ENCODE data around the gene FAM186B.

The FAM186B gene

DNA sequence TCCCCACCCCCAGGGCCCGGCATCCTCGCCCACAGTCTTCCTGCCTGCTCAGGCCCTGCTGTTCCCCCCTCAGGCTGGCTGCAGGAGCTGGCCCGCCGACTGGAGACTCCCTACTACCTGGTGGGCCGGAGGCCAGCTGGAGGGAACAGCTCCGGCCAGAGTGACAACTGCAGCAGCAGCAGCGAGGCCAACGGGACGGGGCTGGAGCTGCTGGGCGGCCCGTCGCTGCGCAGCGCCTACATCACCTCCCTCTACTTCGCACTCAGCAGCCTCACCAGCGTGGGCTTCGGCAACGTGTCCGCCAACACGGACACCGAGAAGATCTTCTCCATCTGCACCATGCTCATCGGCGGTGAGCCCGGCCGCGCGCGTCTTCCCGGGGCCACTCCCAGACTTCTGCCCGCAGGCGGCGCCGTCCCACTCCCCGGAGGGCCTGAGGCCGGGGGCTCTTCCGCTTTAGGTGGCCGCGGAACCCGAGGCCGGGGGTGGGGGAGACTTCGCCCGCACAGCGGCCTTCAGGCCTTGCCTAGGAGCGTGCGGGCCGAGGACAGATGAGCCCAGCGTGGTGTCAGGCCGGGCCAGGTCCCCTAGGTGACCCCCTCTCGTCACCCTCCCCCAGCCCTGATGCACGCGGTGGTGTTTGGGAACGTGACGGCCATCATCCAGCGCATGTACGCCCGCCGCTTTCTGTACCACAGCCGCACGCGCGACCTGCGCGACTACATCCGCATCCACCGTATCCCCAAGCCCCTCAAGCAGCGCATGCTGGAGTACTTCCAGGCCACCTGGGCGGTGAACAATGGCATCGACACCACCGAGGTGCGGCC lies 56.4 kb downstream of the FAM186B start:
- no peak for DNase-seq

DNA sequence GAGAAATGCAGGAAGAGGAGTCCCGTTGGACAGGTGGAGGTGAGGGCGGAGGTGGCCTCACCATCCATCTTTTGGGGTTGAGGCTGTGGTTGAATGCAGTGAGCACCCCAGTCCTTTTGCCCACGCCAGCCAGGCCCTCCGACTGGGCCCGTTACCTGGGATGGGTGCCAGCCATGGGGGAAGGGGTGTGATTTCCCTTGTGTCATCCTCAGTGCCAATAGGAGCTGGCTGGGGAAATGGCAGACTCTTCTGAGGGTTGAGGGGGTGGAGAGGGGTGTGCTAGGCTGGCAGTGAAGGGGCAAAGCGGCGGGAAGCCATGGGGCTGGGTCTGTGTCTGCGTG lies 57.0 kb downstream of the FAM186B start:
- no peak for DNase-seq

DNA sequence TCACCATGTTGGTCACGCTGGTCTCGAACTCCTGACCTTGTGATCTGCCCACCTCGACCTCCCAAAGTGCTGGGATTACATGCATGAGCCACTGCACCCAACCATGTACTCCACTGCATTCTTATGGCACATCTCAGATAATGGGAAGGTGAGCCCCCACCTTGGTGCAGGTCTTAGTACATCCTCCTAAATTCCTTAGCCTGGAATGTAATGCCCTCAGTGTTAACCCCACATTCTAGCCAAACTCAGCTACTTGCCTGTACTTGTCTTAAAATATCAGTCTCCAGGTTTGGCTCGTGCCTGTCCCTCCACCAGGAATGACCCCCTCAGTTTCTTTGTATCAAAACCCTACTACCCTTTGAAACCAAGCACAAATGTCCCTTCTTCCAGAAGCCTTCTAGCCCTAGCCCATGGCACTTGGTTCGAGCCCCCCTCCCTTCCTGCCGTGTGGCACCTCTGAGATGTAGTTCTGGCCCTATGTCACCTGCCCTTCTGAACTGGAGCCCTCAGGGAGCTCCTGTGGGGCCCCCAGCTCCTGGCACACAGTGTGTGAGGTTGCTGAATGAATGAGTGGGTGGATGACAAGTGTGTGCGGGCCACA lies 58.2 kb downstream of the FAM186B start:
- DNase-seq, result no peak

DNA sequence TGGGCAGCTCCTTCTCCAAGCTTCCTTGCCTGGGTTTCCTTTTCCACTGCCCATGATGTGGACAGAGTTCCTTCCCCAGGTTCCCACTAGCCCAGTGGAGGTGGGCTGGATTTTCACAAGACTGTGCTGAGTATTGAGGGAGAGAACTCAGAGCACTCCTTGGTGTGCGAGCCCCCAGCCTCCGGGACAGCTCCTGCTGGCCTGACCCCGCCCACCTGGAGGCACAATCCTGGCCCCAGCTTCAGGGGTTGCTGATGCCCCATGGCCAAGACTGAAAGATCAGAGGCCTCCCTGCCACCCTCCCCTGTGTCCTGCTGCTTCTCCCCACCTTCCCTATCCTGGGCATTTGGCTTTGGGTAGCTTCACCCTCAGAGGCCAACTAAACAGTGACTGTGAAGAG lies 59.0 kb downstream of the FAM186B start:
- no peak for DNase-seq

DNA sequence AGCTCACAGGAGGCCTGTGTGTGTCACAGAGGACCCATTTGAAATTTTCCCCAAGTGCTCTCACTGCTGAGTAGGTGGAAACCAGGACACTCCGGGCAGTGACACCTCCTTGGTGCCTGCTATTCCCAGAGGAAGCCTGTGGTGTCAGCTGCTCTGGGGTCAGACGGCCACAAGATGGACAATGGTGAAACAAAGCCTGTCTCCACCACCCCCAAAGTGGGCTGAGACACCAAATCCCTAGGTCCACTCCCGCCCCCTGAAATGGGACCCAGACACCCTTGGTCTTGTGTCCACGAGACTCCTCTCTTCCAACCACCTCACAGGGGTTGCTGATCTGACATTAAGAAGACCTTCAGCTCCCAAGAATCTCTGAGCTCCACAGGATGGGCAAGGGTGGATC lies 59.6 kb downstream of the FAM186B start:
- DNase-seq, result no peak

DNA sequence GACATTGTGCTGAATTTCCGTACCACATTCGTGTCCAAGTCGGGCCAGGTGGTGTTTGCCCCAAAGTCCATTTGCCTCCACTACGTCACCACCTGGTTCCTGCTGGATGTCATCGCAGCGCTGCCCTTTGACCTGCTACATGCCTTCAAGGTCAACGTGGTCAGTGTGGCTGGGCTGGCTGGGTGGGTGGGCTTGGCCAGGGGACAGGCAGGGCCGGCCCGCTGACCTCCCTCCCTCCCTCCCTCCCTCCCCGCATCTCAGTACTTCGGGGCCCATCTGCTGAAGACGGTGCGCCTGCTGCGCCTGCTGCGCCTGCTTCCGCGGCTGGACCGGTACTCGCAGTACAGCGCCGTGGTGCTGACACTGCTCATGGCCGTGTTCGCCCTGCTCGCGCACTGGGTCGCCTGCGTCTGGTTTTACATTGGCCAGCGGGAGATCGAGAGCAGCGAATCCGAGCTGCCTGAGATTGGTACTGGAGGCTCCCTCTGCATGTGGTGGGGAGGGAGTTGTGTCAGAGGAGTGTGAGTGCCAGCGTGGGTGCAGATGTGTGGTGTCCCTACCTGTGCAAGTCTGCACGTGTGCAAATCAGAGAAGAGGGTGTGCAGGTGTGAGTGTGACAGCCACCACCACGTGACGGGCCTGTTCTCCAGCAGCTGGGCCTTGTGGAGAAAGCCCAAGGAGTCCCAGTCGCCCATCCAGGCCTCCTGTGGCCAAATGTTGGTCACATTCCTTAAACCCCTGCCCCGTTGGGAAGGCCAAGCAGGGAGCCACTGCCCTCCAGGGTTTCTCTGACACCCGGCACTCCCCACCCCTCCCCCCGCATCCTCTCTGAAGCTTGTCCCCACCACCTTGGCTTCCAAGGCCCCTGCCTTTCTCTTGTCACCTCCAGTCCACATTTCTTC lies 61.3 kb downstream of the FAM186B start:
- DNase-seq, result no peak

DNA sequence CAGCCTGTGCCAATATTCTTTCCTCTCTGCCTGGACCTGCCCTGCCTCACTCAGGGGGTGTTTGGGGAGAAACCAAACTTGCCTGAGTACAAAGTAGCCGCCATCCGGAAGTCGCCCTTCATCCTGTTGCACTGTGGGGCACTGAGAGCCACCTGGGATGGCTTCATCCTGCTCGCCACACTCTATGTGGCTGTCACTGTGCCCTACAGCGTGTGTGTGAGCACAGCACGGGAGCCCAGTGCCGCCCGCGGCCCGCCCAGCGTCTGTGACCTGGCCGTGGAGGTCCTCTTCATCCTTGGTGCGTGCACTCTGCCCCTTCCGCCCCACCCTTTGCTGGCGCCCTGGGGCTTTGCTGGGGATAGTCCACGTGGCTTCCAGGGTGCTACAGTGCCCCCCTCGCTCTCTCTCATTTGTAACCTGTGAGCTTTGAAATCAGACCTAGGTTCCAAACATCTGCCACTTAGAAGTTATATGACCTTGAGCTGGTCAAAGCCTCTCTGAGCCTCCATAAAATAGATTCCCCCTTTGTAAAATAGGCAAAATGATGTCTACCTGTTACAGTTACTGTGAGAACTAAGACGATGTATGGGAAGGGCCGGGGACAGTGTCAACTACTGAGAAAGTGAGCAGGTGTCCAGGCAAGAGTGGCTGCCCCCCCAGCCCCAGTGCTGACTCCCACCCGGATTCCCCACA lies 62.1 kb downstream of the FAM186B start:
- no peak for DNase-seq

DNA sequence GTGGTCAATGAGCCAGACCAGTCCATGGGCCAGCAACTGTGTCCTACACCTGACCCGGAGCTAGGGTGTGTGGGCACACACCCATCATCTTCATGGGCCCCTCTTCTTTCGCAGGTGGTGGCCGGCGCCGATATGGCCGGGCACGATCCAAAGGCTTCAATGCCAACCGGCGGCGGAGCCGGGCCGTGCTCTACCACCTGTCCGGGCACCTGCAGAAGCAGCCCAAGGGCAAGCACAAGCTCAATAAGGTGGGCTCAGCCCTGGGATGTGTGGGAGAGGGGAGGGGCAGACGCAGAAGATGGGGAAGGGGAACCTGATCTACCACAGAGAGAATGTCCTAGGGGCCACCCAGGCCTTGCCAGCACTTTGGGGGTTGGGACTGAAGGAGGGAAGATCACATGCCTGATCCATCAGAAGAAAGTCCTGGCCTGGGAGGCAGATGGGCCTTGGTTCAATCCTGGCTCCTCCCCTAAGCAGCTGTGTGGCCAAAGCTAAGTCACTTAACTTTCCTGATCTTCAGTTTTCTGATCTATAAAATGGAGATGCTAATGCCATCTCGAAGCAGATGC lies 62.8 kb downstream of the FAM186B start:
- DNase-seq, result no peak

DNA sequence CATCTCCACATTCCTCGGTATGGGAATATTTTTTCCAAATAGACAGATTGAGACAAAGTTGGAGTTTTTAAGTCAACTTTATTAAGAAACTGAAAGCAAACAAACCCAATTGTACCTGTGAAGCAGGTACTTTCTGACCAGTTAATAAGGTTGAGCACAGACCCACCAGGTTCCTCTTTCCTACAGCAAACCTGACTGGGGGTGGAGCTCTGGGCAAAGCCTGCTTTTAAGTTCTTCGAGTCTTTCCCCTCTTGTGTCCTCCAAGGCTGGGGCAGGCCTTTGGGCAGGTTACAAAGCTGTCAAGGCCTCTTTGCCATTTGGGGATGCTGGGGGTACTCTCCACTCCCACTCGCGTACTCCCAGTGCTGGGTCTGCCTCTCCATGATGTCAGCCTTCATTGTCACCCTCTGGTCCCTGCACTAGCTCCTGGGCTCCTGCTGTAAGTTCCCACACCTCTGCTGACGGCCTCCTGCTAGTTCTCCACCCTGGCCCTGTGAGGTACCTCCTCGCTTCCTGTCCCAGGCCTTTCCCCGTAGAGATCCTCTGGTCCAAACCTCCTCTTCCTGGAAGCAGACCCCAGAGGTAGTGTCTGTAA lies 63.4 kb downstream of the FAM186B start:
- DNase-seq, result no peak

DNA sequence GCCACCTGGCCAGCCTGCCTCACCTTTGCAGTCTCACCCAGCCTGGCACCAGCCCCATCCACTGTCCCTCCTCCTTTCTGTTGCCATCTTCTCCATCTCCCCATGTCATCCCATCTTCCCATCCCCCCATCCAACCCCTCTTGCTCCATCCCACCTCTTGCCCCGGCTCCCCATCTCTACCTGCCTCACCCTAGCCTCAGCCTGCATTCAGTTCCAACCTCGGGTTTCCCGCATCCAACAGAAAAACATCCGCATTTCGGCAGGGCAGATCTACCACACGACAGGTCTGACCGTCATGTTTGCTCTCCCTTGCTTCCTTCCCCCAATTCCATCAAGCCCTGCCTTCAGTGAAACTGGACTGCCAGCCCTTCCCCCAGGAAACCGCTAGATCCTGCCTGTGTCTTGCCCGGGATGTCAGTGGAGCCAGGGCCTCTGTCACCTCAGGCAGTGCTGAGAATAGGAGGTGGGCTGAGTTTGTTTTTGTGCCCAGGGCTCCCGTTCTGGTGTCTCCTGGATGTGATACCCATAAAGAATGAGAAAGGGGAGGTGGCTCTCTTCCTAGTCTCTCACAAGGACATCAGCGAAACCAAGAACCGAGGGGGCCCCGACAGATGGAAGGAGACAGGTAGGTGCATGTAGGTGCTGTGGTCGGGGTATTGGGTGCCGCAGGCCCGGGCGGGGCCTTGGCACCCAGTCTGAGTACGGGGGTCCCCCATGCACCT lies 64.1 kb downstream of the FAM186B start:
- no peak for DNase-seq

DNA sequence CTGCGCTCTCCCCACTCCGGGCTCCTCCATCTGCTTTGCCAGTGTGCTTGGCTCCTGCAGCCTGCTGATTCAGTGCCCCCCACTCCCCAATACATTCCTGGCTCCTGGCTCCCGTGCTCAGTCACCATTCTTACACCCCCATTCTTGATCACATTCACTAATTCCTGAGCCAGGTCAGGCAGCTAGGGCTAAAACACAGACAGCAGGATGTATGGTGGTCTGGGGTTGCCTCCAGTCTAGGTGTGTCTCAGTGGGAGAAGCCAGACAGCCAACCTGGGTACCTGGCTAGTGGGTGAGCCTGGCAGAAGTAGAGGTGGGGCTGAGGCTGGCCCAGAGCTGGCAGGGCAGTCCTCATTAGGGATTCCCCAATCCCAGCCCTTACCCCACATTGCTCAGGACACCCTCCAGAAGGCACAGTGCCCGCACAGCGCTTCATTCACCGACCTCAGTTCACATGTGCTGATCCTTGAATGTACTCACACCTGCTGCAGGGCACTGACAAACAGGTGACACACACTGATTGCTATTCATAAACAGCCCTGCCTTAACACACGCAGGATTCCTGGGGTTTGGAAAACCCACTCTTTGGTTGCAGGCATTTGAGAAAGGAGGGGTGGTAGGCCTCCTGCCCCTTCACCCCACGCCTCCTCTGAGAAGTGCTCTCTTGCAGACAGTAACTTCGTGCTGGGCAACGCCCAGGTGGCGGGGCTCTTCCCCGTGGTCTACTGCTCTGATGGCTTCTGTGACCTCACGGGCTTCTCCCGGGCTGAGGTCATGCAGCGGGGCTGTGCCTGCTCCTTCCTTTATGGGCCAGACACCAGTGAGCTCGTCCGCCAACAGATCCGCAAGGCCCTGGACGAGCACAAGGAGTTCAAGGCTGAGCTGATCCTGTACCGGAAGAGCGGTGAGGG lies 65.0 kb downstream of the FAM186B start:
- DNase-seq, result no peak

DNA sequence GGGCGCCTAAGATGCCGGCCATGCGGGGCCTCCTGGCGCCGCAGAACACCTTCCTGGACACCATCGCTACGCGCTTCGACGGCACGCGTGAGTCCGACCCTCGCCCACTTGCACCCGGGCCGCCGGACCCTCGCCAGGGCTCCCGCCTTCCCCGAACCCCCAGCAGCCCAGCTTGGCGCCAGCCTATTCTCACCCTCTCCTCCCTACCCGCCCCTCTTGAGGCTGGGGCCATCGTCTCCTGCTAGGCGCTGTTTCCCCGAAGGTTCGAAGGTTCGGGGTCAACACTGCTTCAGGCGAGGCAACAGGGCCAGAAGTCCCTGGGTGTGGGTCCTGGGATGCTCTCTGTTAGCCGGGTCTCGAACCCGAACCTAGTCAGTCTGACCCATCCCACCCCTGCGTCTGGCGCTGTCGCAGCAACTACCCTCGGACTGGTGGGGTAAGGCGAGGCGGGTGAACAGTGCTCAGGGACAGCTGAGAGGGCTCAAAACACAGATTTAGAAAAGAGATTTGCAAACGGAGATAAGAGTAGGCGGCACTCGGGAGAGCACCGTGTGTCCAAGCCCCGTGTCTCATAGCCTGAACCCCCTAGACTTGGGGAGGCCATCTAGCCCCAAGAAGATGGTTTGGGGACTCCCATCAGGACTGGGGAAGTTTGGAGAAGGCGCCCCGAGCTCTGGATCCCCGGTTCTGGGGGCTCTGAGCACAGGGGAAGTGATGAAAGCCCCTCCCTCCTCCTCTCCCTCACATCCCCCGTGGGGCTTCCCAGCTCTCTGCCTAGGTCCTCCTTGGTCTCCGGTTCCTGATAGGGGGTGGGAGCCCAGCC lies 65.8 kb downstream of the FAM186B start:
- no peak for DNase-seq

DNA sequence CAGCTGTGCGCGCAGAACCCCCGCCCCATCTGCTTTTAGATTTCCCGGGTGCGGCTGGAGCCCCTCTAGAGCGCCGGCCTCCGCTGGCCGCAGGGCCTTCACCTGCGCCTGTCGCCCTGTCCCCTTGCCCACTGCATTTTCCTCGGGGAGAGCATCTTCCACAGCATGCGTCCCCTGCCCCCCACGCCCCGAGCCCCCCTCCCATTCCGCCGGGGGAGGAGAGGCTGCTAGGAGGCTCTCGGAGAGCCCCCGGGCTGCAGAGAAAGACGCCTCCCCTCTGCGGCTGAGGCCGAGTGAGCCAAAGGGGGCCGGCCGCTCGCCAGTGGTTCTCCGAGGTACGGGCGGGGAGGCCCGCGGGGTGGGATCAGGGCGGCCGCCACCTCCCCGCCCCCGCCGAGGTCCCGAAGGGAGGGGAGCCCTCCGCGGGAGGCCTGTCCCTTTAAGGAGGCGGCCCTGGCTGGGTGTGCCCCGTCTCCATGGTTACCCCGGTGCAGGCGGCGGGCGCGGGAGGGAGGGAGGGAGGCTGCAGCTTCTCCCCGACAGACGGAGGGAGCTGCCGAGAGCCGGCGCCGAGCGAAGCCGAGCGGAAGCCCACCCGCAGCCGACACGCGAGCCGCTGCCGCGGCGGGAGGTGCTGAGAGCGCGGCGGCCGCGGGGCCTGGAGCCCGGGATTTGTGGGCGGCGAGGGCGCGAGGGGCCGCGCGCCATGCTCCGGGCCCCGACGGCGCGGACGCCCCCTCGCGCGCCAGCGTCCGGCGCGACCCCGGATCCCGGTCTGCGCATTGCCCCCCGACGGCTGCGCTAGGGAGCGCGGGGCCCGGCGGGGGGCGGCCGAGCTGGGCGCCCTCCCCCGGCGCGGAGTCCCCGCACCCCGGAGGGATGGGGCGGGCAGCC lies 66.7 kb downstream of the FAM186B start, which contains the start of gene KCNH3:
Gene KCNH3 (plus strand): TSS at position 521 of the 894 bp plus-strand sequence. CDS start 387 bp downstream, outside the sequence.
- DNase-seq, result peak; percentile 76

DNA sequence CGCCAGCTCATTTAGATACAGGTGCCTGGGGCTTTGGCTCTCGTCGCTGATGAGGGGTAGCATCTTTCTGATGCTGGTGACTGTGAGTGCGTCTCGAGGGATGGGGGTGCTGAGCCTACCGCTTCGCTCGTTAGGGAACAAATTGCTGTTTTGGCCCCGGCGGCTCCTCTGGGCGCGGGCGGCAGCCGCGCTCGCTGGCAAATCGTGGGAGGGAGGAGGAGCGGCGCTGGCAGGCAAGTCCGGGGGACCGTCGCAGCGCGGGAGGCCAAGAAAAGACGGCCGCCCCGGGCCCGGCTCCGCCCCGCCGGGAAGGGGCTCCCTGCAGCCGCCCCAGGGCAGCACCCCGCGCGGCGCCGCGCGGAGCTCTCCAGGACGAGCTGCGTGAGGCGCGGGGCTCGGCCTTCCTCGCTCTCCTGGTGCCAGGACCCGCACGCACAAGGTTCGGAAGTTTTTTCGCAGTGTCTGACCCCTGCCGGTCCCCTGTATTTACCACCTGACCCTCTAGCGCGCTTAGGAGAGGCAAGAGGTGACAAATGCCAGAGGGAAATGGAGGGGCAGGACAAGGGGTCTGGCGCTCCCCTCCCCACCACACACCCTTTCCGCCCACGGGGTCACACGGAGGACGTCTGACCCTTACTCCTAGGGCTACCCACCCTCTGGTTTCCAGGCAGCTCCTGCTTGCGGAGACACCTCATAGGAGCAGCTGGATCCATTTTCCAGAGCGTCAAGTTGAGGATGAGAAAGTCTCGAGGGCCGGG lies 67.5 kb downstream of the FAM186B start:
- peak; percentile 21 for DNase-seq

Measured in NCI-H1105 (cell line).